Daoy (cell line): Measurements from ENCODE around the gene PATE4. TPM values are rescaled to one million over a fixed set of nuclear protein-coding genes. Genes with fewer than 3 reads are reported as not detected.
A peak's percentile ranks its signal among the peaks of the same experiment; 100 is the strongest.

Source experiments
- DNase-seq: peaks from one replicate; pipeline ENCODE4 v3.0.0-alpha.2; 2015; ENCODE audit warnings: low read depth
- total RNA-seq: library from RNA; depleted of rRNA; stranded (reverse); fragments of >200 nt; shearing (Covaris generic); gene quantifications from 2 replicates; pipeline ENCODE4 v1.2.3, GENCODE V29; 2014; rRNA removed

The PATE4 gene
- total RNA-seq, 1 experiment from 2014 or later, result not detected

DNA sequence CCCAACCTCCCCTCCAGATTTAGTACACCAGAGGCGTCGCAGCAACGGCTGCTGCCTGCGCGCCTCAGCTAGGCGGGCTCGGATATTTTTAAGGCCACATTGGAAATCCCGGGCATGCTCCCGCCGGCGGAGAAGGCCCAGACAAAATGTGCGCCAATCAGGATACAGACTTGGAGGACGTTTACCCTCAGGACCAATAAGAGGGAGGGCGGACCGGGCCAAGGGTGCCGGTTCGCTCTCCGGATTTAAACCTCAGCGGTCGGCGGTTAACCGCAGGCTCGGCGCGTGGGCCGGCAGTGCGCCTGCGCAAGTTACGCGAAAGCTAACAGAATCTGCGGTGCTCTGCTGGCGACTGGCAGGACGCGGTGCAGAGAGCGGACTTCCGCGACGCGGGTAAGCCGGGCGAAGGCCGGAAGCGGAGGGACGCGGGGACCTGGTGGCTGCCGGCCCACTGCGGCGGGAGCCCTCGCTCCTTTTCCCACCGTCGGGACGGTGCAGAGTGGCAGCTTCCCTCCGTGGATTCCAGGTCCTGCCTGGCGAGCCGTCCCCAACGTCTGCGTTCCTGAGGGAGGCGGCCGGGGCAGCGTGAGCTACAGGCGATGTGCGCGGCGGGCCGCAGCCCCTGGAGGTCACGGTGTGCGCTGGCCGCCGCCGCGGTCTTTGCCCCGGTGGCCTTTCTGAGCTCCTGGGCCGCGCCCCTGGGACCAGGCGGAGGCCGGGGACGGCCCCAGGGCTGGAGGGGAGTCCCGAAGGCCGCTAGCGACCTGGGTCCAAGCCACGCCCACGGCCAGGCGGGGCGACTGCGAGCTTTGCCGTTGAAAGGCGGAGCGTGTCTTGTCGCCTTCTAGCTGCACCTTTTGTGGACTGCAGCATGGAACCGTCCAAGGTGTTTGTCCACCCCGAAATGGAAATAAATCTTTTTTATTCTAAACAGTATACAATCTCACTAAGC, 54.5 kb downstream of the PATE4 start, which contains the start of gene HYLS1:
TSS of gene HYLS1 (plus strand) at position 296 of the 952 bp plus-strand sequence. CDS start 11,701 bp downstream, outside the sequence.
- DNase-seq, result peak; percentile 90

Other genes starting within 250 kb of the PATE4 start
- 160 and 169 TPM in 2 replicates for gene STT3A, start 240.5 kb upstream of the PATE4 start, total RNA-seq
- 64.8 and 65.3 TPM in 2 replicates for gene CHEK1, start 208.2 kb upstream of the PATE4 start, total RNA-seq
- 1.4 TPM in 1 of 2 replicates, not detected in the other for gene ACRV1, start 152.5 kb upstream of the PATE4 start, total RNA-seq
- gene PATE1, start 87.0 kb upstream of the PATE4 start, total RNA-seq, result not detected in 2 replicates
- 0.29 TPM in 1 of 2 replicates, not detected in the other for gene PATE2, start 54.5 kb upstream of the PATE4 start, total RNA-seq
- gene PATE3, start 45.2 kb upstream of the PATE4 start, total RNA-seq, result not detected in 2 replicates
- 5.1 and 6.1 TPM in 2 replicates for gene HYLS1, start 54.4 kb downstream of the PATE4 start, total RNA-seq
- gene PUS3, start 69.9 kb downstream of the PATE4 start, total RNA-seq, result 20.2 and 24.0 TPM in 2 replicates
- gene DDX25, start 71.2 kb downstream of the PATE4 start, total RNA-seq, result 0.74 and 2.3 TPM in 2 replicates
- gene VSIG10L2, start 112.7 kb downstream of the PATE4 start, total RNA-seq, result not detected in 2 replicates
- 2.1 and 2.8 TPM in 2 replicates for gene CDON, start 229.6 kb downstream of the PATE4 start, total RNA-seq